HG02981 (cell line): ENCODE measurements around the gene TTBK2.
"Not testable (repeated sequence)": the region's sequence is repeated elsewhere in the genome, so short reads cannot be mapped to it uniquely, and the experiment has no call there.

Experiments used
- ATAC-seq: cut with Tn5 transposase; IDR thresholded peaks from one replicate; pipeline ENCODE4 v1.9.1; 2021; ENCODE audit warnings: mild to moderate bottlenecking, moderate library complexity; ENCODE audit not compliant: unreplicated experiment

Gene TTBK2

DNA sequence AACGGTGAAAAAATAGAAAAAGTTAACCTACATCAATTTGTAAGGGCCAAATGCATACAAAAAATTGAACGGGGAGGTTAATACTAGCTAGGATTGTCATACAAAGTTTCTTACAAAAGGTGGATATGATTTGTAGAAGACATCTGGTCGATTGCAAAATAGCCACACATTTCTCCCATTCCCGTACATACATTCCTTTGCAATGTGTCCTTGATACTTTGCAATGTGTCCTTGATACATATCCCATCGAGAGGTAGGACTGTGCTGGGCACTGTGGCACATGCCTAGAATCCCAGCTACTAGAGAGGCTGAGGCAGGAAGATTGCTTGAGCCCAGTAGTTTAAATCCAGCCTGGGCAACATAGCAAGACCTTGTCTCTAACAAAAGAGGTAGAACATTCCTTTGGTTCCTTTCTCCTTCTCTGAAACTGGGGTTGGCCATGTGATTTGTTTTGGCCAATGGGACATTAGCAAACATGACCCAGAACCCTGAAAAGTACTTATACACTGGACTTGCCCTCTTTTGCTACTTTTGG lies 9.5 kb downstream of the TTBK2 start:
- no peak for ATAC-seq

DNA sequence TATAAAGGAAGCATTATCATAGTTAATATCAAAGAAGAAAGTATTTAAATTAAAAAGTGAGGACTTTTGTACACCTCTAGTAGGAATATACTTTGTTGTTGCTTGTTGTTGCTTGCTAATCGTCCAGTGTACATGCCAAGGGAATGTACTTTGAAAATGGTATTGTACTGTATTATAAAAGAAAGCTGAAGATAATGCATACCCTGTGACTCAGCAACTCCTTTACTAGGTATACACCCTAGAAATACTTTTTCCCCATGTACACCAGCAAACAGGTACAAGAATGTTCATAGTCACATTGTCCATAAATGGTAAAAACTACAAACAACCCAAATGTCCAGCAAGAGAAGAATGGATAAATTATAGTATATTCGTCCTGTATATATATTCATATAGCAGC lies 12.0 kb downstream of the TTBK2 start:
- ATAC-seq, result no peak

DNA sequence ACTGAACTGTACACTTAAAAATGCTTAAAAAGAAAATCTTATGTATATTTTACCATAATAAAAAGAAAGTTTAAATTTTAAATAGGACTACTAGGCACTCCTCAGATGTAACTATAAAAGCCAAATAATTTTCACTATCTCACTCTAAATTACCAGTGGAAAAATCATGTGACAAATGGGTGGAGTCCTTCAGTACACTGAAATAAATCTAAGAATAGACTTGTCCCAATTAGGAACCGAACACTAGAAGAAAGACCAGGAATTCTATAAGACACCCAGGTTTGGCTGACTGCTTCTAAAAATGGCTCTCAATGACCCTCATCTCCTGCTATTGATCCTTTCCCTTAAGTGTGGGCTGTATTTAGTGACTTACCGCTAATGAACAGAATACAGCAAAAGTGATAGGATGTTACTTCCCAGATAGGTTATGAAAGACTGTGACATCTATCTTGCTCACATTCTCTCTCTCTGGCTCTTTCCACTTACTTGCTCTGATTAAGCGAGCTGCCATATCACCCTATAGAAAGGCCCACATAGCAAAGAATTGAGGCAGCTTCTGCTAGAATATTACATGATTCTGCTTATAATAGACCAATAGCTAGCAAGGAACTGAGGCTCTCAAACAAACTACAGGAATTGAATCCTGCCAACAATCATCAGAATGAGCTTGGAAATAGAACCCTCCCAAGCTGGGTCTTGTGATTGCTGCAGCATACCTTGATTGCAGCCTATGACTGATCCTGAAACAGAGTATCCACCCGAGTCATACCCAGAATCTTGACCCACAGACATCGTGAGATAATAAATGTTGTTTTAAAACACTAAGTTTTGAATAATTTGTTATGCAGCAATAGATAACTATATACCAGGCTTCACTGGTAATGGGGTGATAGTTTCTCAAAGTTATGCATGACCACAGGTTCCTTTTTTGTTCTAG lies 16.9 kb downstream of the TTBK2 start:
- no peak for ATAC-seq

DNA sequence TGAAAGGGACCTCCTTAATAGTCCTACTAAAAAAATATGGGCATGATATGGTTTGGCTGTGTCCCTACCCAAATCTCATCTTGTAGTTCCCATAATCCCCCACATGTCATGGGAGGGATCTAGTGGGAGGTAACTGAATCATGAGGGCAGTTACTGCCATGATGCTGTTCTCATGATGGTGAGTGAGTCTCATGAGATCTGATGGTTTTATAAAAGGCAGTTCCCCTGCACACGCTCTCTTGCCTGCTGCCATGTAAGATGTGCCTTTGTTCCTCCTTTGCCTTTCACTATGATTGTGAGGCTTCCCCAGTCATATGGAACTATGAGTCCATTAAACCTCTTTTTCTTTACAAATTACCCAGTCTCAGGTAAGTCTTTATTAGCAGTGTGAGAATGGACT lies 26.7 kb downstream of the TTBK2 start:
- not testable (repeated sequence) for ATAC-seq

DNA sequence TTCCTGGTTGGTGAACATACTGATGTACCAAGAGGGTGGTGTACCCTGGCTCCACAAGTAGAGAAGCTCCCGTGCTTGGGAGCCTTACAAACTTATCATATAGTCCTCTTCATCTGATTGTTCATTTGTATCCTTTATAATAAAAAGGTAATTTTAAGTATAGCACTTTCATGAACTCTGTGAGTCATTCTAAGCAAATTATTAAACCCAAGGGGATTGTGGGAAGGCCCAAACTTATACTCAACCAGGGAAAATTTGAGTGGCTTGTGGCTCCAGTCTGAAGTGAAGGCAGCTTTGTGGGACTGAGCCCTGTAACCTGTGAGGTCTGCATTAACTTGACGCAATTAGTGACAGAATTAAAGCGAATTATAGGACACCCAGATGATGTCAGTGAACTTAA lies 29.0 kb downstream of the TTBK2 start:
- no peak for ATAC-seq

DNA sequence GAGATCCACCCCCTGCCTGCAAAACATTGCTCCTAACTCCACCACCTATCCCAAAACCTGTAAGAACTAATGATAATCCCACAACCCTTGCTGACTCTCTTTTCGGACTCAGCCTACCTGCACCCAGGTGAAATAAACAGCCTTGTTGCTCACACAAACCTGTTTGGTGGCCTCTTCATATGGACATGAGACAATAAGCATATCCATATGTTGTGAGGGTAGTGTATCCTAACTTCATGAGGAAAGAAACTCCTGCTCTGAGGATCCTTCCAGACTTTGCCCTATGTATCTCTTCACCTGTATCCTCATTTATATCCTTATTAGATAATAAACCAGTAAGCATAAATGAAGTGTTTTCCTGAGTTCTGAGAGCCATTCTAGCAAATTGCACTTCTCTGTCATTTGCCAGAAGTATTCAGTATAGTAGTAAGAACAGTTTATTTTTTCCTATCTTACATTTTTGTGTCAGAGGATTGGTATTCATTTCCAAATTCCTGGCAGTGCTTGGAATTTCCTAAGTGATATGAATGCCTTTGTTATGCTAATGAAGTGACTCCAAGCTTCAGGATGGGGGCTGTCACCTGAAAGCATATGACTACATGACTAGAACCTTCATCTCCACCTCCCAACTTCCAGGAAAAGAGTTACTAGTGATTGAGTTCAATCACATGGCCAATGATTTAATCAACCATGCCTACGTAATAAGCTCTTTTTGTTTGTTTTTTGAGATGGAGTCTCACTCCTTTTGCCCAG lies 30.2 kb downstream of the TTBK2 start:
- no peak for ATAC-seq

DNA sequence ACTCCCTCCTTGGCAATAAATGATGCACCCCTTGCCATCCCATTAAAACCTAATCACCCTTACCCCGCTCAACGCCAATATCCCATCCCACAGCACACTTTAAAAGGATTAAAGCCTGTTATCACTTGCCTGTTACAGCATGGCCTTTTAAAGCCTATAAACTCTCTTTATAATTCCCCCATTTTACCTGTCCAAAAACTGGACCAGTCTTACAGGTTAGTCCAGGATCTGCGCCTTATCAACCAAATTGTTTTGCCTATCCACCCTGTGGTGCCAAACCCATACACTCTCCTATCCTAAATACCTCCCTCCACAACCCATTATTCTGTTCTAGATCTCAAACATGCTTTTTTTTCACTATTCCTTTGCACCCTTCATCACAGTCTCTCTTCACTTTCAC lies 33.2 kb downstream of the TTBK2 start:
- not testable (repeated sequence) for ATAC-seq

DNA sequence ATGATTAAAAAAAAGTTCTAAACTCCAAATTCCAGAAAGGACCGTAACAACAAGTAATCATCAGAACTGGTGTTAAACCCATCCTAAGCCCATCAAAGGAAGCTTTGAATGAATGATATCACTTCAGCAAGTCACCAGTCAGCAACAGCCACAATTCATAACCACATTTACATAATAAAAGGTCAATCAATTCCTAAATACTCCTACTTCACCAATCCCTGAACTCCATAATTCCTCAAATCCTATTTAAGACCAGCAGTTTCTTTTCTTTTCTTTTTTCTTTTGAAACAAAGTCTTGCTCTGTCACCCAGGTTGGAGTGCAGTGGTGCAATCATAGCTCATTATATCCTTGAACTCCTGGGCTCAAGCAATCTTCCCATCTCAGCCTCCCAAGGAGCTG lies 40.5 kb downstream of the TTBK2 start:
- no peak for ATAC-seq

DNA sequence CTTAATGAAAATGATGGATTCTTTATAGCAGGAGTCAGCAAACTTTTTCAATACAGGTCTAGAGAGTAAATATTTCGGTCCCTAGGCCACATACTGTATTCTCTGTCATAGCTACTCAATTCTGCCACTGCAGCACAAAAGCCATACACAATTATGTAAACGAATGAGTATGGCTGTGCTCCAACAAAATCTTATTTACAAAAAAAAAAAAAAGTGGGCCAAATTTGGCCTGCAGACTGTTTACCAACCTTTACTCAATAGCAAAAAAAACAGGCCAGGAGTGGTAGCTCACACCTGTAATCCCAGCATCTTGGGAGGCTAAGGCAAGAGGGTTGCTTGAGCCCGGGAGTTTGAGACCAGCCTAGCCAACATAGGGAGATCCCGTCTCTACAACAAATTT lies 41.1 kb downstream of the TTBK2 start:
- ATAC-seq, result no peak

DNA sequence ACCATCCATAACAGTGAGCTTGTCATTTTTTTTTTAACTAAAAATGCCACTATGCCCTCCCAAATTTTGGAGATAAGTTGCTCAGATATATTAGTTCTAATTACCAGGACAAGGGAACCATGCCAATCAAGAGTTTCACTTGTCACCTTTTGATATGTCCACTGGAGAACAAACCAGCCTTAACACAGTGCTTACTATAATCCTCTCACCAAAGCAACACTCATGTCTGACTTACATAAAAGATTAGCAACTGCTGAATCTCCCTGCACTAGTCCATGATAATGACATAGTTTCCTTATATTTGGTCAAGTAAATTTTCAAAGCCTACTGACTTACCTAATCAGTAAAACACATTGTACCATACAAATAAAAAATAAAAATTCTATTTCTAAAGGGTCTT lies 44.4 kb downstream of the TTBK2 start:
- no peak for ATAC-seq

DNA sequence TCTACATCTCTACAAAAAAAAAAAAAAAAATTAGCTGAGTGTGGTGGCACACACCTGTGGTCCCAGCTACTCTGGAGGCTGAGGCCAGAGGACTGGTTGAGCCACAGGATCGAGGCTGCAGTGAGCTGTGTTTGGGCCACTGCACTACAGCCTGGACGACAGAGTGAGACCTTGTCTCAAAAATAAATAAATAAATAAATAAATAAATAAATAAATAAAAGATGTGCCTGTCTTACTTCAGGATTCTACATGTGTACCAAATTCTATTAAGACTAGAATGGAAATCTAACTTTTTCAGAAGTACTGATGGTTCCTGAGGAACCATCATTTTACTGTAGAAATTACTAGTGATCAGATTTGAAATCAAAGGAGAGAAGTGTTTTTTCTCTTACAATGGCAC lies 51.9 kb downstream of the TTBK2 start:
- ATAC-seq, result no peak

DNA sequence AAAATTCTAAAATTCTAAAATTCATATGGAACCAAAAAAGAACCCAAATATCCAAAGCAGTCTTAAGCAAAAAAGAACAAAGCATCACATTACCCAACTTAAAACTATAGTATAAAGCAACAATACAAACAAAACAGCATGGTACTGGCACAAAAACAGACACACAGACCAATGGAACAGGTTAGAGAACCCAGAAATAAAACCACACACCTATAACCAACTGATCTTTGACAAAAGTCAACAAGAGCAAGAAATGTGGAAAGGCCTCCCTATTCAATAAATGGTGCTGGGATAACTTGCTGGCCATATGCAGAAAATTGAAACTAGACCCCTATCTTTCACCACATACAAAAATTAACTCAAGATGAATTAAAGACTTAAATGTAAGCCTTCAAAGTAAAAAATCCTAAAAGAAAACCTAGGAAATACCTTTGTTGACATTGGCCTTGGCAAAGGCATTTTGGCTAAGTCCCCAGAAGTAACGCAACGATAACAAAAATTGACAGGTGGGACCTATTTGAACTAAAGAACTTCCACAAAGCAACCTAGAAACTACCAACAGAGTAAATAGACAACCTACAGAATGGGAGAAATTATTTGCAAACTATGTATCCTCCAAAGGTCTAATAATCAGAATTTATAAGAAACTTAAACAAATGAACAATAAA lies 56.9 kb downstream of the TTBK2 start:
- ATAC-seq, result no peak

DNA sequence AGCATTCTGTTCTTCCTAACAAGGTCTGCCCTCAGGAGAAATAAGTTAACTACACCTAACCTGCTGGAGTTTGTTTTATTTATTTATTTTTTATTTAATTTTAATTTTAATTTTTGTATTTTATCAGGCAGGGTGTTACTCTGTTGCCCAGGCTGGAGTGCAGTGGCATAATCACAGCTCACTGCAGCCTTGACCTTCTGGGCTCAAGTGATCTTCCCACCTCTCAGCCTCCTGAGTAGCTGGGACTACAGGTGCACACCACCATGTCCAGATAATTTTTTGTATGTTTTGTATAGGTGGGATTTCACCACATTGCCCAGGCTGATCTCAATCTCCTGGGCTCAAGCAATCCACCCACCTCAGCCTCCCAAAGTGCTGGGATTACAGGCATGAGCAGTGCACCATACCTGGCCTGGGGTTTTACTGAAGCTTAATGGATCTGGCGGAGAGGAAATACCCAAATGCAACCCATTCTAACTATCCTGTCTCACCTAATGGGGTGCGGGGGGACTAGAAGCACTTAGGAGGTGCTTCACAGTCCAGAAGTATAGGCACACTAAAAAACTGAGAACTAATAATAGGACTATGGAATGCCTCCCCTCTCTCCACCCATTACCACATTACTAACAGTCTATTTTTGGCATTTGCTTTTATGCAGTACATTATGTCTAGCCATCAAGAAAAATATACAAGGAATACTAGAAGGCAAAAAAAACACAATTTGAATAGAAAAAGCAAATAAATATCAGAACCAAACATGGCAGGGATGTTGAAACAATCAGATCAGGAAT lies 61.4 kb downstream of the TTBK2 start:
- ATAC-seq, result no peak

DNA sequence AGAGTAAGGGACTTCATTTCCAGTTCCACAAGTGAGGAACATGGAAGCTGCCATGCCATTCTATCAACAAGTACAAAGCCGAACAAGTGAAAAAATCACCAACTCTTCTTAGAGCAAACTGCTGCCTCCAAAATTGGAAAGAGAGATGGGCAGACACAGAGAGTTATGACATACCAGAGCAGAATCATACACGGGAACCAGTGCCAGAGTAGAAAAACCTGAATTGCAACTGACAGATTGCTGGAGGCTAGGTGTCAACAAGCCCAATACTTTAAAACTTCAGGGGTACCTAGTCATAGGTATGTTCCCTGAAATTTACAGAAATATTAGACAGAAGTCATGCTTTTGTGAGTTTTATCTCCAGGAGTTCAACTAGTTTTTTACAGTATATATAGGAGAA lies 62.0 kb downstream of the TTBK2 start:
- ATAC-seq, result no peak

DNA sequence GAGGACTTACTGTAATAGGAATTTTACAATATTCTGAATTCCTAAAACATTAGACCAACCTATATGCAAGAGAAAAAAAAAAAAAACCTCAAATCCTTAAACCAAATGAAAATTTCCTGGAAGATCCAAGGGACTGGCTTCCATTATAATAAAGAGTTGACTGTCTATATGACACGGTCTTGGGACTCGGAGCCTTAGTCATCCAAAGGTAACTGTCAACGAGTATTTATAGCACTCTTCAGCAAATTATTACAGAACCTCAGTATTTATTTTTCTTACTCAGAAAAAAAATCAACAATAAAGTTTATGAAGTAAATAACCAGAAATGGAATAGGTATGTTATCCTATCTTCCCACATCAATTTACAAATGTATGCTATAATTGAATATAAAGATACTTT lies 66.0 kb downstream of the TTBK2 start:
- ATAC-seq, result no peak

DNA sequence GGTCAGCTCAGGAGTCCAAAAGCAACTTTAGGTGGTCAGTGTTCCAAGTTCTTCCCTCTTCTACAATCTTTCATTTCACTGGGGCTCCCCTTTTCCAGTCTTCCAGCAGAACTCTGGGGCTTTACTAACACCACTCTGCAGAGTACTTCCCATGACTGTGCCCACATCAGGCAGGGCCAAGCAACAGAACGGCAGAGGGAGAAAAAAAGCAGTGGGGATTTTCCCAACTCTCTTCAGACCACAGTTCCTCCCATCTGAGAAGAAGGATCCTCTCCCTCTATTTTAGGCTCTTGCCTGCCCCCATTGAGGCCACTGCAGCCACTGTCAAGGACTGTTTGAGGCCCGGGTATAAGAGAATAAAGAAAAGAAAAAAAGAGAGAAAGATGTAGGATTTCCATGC lies 70.7 kb downstream of the TTBK2 start:
- no peak for ATAC-seq

DNA sequence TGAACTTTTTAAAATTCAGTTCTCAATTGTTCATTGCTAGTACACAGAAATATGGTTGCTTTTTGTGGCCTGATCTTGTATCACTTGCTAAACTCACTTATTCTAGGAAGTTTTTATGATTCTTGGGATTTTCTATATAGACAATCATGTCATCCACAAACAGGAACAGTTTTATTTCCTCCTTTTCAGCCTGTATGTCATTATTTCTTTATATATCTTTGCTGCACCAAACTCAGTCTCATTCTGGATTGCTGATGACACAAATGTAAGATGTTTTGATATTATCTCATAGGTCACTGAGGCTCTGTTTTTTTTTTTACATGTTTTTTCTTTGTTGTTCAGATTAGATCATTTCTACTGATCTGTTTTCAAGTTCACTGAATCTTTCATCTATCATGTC lies 71.7 kb downstream of the TTBK2 start:
- ATAC-seq, result no peak

DNA sequence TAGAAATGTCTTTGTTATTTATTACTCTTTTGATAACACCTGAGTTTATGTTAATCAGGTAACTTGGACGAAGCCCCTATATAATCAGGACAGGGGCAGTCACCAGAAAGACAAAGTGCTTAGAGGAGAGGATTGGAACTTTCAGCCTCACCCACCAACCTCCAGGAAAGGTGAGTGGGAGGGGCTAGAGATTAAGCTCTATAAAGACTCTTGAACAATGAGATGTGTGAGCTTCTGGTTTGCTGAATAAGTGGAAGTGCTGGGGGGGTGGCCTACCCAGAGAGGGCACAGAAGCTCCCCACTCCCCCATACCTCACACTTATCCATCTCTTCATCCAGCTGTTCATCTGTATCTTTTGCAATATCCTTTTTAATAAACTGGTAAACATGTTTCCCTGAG lies 73.9 kb downstream of the TTBK2 start:
- no peak for ATAC-seq

DNA sequence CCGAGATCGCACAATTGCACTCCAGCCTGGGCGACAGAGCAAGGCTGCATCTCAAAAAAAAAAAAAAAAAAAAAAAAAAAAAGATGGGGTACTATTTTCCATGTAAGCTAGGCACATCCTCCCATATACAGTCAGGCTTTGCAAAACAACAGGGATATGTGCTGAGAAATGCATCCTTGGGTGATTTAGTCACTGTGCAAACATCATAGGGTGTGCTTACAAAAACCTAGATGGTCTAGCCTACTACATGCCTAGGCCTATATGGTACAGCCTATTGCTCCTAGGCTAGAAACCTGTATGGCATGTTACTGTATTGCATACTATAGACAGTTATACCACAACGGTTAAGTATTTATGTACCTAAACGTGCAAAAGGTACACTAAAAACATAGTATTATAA lies 75.0 kb downstream of the TTBK2 start:
- no peak for ATAC-seq

DNA sequence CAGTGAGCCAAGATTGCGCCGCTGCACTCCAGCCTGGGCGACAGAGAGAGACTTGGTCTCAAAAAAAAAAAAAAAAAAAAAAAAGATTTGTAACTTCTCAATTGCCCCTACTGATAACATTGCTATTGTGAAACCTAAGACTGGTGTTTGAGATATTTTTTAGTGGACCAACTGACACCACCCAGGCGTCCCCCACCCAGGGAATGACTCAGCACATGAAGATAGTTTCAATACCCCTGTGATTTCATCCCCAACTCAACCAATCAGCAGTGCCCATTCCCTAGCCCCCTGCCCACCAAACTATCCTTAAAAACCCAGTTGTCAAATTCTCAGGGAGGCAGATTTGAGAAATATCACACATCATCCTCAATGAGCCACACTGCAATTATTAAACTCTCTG lies 76.9 kb downstream of the TTBK2 start:
- ATAC-seq, result no peak

DNA sequence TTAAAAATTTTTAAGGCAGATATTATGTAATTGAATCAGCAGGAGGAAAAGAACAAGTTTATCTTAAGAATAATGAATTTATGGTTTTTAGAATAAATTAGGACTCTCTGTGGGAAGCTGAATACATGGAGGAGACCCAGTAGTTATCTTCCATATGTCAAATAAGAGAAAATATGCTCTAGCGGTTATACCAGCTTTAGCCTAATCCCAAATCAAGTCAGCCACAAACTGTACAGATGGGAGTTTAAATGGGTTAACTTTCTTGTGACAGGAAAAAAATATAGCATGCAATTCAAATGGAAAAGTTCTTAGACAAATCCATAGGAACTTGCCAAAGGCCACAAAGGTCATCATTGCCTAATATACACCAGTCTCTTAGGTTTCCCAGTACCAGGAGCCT lies 84.3 kb downstream of the TTBK2 start:
- no peak for ATAC-seq
